SJSA1 (cell line): ENCODE data around the gene RAB19. TPM values are rescaled to one million over a fixed set of nuclear protein-coding genes. Genes with fewer than 3 reads are reported as not detected.
A peak's percentile ranks its signal among the peaks of the same experiment; 100 is the strongest.
"Not testable (repeated sequence)": the region's sequence is repeated elsewhere in the genome, so short reads cannot be mapped to it uniquely, and the experiment has no call there.

ENCODE experiments used
- DNase-seq, 2 experiments: peaks; one replicate each; pipeline ENCODE4 v3.0.0-alpha.2; 2015 to 2020; ENCODE audit warnings: low spot score in 2 of 2, low read depth in 1 of 2
- H3K27ac ChIP-seq: fragments of 250-450 bp; sonication (Bioruptor Pico); 2 replicates; pipeline ENCODE4 v1.5.1; 2020; ENCODE audit warnings: mild to moderate bottlenecking, moderate library complexity
- H3K27me3 ChIP-seq: fragments of 250-450 bp; sonication (Bioruptor Pico); replicated peaks from 2 replicates; pipeline ENCODE4 v1.5.1; 2020; ENCODE audit warnings: mild to moderate bottlenecking, moderate library complexity
- H3K36me3 ChIP-seq: fragments of 250-450 bp; sonication (Bioruptor Pico); 2 replicates; pipeline ENCODE4 v1.5.1; 2020; ENCODE audit warnings: mild to moderate bottlenecking
- H3K4me1 ChIP-seq: fragments of 250-450 bp; sonication (Bioruptor Pico); replicated peaks from 2 replicates; pipeline ENCODE4 v1.6.1; 2021; ENCODE audit warnings: mild to moderate bottlenecking
- H3K4me3 ChIP-seq: fragments of 250-450 bp; sonication (Bioruptor Pico); 2 replicates; pipeline ENCODE4 v1.5.1; 2020; ENCODE audit warnings: mild to moderate bottlenecking
- H3K9me3 ChIP-seq: fragments of 250-450 bp; sonication (Bioruptor Pico); replicated peaks from 2 replicates; pipeline ENCODE4 v1.5.1; 2020; ENCODE audit warnings: mild to moderate bottlenecking
- total RNA-seq: library from RNA; depleted of rRNA; stranded (reverse); fragments of >200 nt; shearing (Covaris generic); gene quantifications from 2 replicates; pipeline ENCODE4 v1.2.3, GENCODE V29; 2014

Gene RAB19
- total RNA-seq, 1 experiment from 2014 or later = not detected

GRCh38 chr7:140417456-140418155, 13.7 kb downstream of the RAB19 start:
- Histone ChIP-seq H3K4me1 (no peaks in the 10 kb centered on the region), H3K9me3 (no peaks in the 10 kb centered on the region), H3K36me3 (no peaks in the 10 kb centered on the region), H3K27ac (no peak overlapping the region), H3K4me3 (no peak overlapping the region), H3K27me3 (0 out of 2 replicates have a peak, but pooled peaks cover 3% of the 10 kb centered on the region)
- DNase-seq = no peak

GRCh38 chr7:140418156-140418472, 14.3 kb downstream of the RAB19 start:
- H3K4me1 ChIP-seq, DNase-seq, H3K9me3 ChIP-seq, H3K27me3 ChIP-seq, H3K4me3 ChIP-seq, H3K36me3 ChIP-seq, H3K27ac ChIP-seq: not testable (repeated sequence)

- H3K4me1 ChIP-seq = no peaks in the 10 kb centered on the region
- no peaks in the 10 kb centered on the region for H3K36me3 ChIP-seq
Observed at GRCh38 chr7:140418653-140419052, 14.8 kb downstream of the RAB19 start.

GRCh38 chr7:140421521-140421920, 17.7 kb downstream of the RAB19 start:
- Histone ChIP-seq H3K27me3 (no peaks in the 10 kb centered on the region), H3K36me3 (no peaks in the 10 kb centered on the region), H3K27ac (no peak overlapping the region), H3K4me3 (no peak overlapping the region), H3K4me1 (no peaks in the 10 kb centered on the region), H3K9me3 (no peaks in the 10 kb centered on the region)
- DNase-seq = no peak

More at GRCh38 chr7:140418653-140419052, 14.8 kb downstream of the RAB19 start:
- no peak for DNase-seq
- Histone ChIP-seq H3K27ac (no peak overlapping the region), H3K4me3 (no peak overlapping the region), H3K9me3 (no peaks in the 10 kb centered on the region), H3K27me3 (0 out of 2 replicates have a peak, but pooled peaks cover 3% of the 10 kb centered on the region)

GRCh38 chr7:140423501-140423900, 19.6 kb downstream of the RAB19 start:
- no peak for DNase-seq
- no peak overlapping the region for H3K27ac ChIP-seq
- H3K4me1 ChIP-seq = no peaks in the 10 kb centered on the region
- H3K27me3 ChIP-seq = no peaks in the 10 kb centered on the region
- no peaks in the 10 kb centered on the region for H3K36me3 ChIP-seq
- H3K9me3 ChIP-seq = no peaks in the 10 kb centered on the region
- H3K4me3 ChIP-seq = no peak overlapping the region

- no peak for DNase-seq
- H3K36me3 ChIP-seq = no peaks in the 10 kb centered on the region
- H3K9me3 ChIP-seq = no peaks in the 10 kb centered on the region
- no peaks in the 10 kb centered on the region for H3K27me3 ChIP-seq
- no peak overlapping the region for H3K27ac ChIP-seq
- H3K4me3 ChIP-seq = no peak overlapping the region
- H3K4me1 ChIP-seq = no peaks in the 10 kb centered on the region
Observed at GRCh38 chr7:140425718-140426117, 21.9 kb downstream of the RAB19 start.

- Histone ChIP-seq H3K36me3 (no peaks in the 10 kb centered on the region), H3K27ac (no peak overlapping the region), H3K4me3 (no peak overlapping the region), H3K27me3 (no peaks in the 10 kb centered on the region), H3K9me3 (no peaks in the 10 kb centered on the region), H3K4me1 (no peaks in the 10 kb centered on the region)
- no peak for DNase-seq
Observed at GRCh38 chr7:140426130-140426529, 22.3 kb downstream of the RAB19 start.

GRCh38 chr7:140433396-140433795, 29.5 kb downstream of the RAB19 start:
- Histone ChIP-seq H3K27me3 (no peaks in the 10 kb centered on the region), H3K36me3 (no peaks in the 10 kb centered on the region), H3K27ac (no peak overlapping the region), H3K4me3 (no peak overlapping the region), H3K9me3 (no peaks in the 10 kb centered on the region), H3K4me1 (no peaks in the 10 kb centered on the region)
- DNase-seq = no peak

GRCh38 chr7:140435252-140435895, 31.5 kb downstream of the RAB19 start:
- no peak overlapping the region for H3K4me3 ChIP-seq

GRCh38 chr7:140439359-140439758, 35.5 kb downstream of the RAB19 start:
- Histone ChIP-seq H3K9me3 (no peaks in the 10 kb centered on the region), H3K4me1 (peaks cover 5% of the 10 kb centered on the region)

More at GRCh38 chr7:140435252-140435895, 31.5 kb downstream of the RAB19 start:
- no peak overlapping the region for H3K27ac ChIP-seq
- H3K27me3 ChIP-seq = no peaks in the 10 kb centered on the region
- no peaks in the 10 kb centered on the region for H3K36me3 ChIP-seq
- H3K4me1 ChIP-seq = no peaks in the 10 kb centered on the region
- no peaks in the 10 kb centered on the region for H3K9me3 ChIP-seq
- no peak for DNase-seq

GRCh38 chr7:140440593-140440992, 36.7 kb downstream of the RAB19 start:
- H3K27ac ChIP-seq = no peak overlapping the region
- H3K4me3 ChIP-seq = no peak overlapping the region
- H3K36me3 ChIP-seq = no peaks in the 10 kb centered on the region
- no peaks in the 10 kb centered on the region for H3K9me3 ChIP-seq
- peaks cover 5% of the 10 kb centered on the region for H3K4me1 ChIP-seq
- DNase-seq = peak in 1 of 2 experiments; percentile 44
- no peaks in the 10 kb centered on the region for H3K27me3 ChIP-seq

More at GRCh38 chr7:140439359-140439758, 35.5 kb downstream of the RAB19 start:
- H3K27me3 ChIP-seq = no peaks in the 10 kb centered on the region
- DNase-seq = no peak
- no peaks in the 10 kb centered on the region for H3K36me3 ChIP-seq
- no peak overlapping the region for H3K4me3 ChIP-seq
- H3K27ac ChIP-seq = no peak overlapping the region

GRCh38 chr7:140441519-140441918, 37.7 kb downstream of the RAB19 start:
- Histone ChIP-seq H3K27me3 (no peaks in the 10 kb centered on the region), H3K9me3 (no peaks in the 10 kb centered on the region), H3K4me1 (peaks cover 5% of the 10 kb centered on the region), H3K27ac (no peak overlapping the region), H3K4me3 (no peak overlapping the region), H3K36me3 (no peaks in the 10 kb centered on the region)
- no peak for DNase-seq

- Histone ChIP-seq H3K4me1 (no peaks in the 10 kb centered on the region), H3K9me3 (no peaks in the 10 kb centered on the region), H3K27me3 (no peaks in the 10 kb centered on the region), H3K27ac (no peak overlapping the region), H3K36me3 (no peaks in the 10 kb centered on the region), H3K4me3 (no peak overlapping the region)
- no peak for DNase-seq
Observed at GRCh38 chr7:140446467-140446866, 42.6 kb downstream of the RAB19 start.

- no peaks in the 10 kb centered on the region for H3K27me3 ChIP-seq
- no peak for DNase-seq
- H3K4me3 ChIP-seq = no peak overlapping the region
- no peak overlapping the region for H3K27ac ChIP-seq
- H3K36me3 ChIP-seq = no peaks in the 10 kb centered on the region
- no peaks in the 10 kb centered on the region for H3K4me1 ChIP-seq
- H3K9me3 ChIP-seq = no peaks in the 10 kb centered on the region
Observed at GRCh38 chr7:140447841-140448240, 44.0 kb downstream of the RAB19 start.
